Stimulated activated CD8-positive, alpha-beta memory T cell treated with anti-CD3 and anti-CD28 coated beads, Interleukin-15, amount 100 ng/mL, for 4 hours (primary cell): ENCODE data around the gene GOLGA6A.
A peak's percentile ranks its signal among the peaks of the same experiment; 100 is the strongest.
"Not testable (repeated sequence)": the region's sequence is repeated elsewhere in the genome, so short reads cannot be mapped to it uniquely, and the experiment has no call there.

ENCODE experiments used
- DNase-seq, 2 donors: peaks; one replicate each; pipeline ENCODE4 v3.0.0-alpha.2; 2020; ENCODE audit warnings: low read depth in 2 of 2

Gene GOLGA6A

DNA sequence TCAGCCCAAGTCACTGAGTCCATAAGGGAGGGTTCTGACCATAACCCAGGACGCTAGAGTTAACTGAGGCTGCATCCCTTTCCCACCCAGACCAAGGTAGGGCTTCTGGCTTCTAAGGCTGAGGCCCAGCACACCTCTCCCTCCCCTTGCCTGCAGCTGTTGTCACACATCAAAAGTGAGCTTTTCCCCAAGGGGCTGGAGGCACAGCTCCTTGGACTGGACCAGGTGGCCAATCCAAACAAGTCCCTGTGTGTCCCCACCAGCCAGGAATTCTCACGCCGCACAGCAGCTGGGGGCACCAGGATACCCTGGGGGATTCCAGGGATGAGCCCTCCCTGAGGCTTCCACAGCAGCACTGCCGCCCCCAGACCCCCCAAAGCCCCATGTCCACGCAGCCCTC is 25.8 kb upstream of the GOLGA6A start:
- no peak for DNase-seq

DNA sequence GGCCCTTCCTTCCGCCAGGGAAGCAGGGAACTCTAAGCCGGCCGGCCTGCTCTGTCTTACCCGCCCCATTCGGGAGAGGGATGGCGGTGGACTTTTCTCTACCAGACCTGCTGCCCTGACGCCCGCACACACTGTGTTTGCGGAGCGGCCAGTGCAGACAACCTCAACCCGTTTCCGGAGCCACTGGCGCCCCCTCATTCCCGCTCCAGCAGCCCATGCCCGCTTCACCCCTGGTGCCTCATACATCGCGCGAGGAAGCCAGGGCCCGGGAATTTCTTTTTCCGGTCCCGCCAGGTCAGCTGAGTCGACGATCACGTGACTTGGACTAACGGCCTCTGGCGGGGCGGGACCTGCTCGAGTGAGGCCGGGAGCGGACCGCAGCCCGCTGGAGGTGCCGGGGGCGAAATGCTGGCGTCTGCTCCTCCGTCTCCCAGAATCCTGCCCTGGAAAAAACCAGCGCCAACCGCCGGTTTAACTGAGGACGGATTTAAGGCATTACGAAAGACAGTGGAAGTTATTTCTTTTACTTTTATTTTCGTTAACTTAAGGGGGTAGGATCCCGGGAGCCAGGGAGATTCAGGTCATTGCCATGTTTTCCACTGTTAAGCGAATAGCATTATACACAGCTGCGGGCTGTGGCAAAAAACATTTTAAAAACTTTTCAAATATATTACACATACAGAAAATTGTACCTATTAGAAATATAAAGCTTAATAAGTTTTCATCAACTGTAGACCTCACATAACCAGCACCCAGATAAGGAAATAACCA is 17.8 kb upstream of the GOLGA6A start:
- DNase-seq, result peak; percentile 34 to 49

DNA sequence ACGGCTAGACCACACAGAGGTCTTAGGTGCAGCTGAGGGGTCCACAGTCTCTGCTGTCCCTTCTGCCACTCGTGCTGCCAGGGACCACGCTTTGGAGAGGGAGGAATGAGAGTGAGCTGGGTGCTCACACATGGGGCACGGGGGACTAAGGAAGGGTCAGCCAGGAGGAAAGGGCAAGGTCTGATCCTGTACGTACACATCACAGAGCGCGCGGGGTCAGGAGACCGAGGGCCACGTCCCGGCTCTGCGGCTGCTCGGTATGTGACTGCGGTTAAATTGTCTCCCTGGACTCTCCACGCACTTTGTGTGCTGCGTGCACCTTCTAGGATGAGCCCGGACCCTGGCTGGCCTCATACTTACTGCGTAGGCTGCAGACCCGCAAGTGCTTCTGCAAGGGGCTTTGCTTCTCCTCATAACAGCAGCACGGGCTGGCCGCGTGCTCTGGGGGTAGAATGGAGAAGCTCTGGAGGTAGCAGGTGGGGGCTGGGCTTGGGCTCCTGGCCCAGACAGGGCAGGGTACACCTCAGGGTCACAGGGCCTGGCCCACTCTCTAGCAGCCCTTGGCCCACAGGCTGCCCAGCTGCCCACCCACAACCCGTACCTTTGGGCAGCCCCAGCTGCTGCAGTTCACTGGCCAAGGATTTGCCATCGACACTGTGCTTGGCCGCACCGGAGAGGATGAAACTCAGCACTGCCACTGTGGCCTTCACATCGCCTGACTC is 14.6 kb upstream of the GOLGA6A start:
- DNase-seq, result not testable (repeated sequence)

DNA sequence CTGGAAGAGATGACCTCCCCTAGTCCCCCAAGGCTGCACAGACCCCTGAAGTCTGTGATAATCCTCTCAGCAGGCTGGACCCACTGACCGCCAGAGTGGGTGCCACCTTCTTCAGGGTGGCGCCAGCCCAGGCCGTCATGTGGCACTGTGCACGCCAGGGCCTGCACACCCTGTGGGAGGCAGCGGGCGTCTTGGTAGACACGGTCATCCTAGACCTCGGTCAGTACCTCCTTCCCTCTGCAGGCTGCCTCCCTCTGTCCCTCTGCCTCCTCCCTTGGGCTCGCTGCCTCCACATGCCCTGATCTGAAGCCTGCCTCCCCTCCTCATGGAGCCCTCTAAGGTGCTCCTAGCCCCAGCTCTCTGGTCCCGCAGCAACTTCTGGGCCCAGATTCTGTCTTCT is 13.3 kb upstream of the GOLGA6A start:
- DNase-seq, result not testable (repeated sequence)

DNA sequence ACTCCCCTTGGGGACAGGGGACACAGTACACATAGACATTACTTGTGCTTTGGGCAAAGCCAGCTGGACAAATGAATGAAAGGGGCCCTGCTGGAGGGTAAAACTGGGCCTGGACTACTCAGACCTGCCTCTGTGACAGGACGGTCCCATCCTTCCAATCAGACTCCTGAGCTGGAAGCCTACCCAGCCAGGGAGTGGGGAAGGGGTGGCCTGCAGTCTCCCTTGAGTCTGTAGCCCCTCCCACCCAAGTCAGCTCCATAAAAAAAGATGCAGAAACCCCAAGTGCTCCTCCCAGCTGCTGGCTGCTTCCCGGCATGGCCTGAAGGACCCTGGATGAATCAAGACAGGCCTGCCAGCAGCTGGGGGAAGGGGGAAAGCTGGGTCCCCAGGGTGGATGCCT is 12.2 kb upstream of the GOLGA6A start:
- not testable (repeated sequence) for DNase-seq

DNA sequence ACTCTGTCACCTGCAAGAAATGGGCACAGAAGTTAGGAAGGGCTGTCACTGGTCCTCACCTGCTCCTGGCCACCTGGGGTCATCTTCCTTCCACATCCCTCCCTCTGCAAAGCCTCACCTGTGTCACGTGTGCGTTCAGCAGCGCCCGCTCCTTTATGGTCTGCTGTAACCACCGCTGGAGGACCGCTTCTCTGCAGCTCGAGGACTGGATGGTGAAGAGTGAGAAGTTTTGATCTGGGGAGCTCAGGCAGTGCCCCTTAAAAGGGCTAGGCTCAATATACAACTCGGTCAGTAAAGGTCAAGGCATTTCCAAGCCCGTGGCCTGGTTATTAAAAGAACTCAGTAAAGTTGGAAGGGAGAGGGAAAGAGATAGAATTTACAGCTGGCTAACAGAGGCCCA is 6.6 kb downstream of the GOLGA6A start:
- not testable (repeated sequence) for DNase-seq

DNA sequence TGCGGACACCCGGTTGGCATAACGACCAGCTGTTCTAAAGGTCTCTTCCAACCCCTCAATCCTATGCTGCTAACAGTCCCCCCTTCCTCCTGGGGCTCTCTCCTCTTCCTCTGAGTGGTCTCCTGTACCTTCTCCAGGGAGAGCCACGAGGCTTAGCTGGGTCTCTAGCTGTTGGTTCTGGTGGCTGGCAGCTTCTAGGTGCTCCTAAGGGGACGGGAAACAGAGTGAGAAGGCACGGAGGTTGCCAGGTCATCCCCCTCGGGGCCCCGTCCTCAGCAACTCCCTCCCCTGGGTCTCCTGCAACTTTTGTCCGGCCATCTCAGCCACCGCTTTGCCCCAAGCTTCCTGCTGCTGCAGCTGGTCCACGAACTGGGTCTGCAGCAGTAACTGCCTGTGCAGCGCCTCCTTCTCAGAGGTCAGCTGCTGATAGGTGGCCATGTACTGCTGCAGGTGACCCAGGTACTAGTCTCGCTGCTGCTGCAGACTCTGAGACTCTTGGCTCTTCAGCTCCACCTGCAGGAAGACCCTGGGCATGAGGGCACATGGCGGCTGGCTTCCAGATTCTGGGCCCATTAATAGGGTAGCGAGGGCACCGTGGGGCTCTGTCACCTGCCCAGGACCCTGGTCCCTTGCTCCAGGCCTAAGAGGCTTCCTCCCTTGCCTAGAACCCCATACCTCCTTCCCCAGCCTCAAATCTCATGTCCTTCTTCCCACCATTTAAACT is 9.6 kb downstream of the GOLGA6A start:
- DNase-seq, result not testable (repeated sequence)

DNA sequence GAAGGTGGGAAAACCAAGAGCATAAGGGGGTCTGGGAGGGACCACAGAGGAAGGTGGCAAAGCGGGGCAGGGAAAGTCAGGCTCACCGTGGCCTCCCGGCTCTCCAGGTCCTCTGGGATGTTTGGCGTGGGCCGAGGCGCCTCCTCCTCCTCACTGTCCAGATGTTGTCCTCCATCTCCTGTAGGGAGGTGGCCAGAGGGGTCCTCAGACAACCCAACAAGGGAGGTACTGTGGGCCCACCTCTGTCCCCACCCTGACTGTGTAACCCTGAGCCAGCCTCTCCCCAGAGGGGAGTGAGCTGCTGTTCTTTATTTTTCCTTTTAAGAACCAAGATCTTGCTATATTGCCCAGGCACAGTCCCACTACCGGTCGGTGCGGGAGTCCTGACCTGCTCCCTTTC is 10.2 kb downstream of the GOLGA6A start:
- DNase-seq, result not testable (repeated sequence)

DNA sequence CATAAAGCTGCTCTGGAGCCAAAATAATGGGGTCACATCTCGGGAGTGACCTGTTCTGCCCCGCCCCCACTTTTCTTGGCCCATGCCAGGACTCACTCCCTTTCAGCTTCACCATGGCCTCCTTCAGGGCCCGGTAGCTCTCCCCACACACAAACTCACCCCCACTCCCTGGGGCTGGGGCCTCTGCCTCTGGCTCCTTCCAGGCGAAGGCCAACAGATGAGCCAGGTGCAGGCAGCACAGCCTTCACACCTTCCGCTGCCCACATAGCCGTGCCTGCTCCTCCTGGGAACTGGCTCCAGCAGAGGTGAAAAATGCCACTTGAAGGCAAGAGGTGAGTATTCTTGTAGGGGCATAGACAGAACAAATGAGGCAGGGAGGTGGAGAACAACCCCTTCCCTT is 10.7 kb downstream of the GOLGA6A start:
- not testable (repeated sequence) for DNase-seq

DNA sequence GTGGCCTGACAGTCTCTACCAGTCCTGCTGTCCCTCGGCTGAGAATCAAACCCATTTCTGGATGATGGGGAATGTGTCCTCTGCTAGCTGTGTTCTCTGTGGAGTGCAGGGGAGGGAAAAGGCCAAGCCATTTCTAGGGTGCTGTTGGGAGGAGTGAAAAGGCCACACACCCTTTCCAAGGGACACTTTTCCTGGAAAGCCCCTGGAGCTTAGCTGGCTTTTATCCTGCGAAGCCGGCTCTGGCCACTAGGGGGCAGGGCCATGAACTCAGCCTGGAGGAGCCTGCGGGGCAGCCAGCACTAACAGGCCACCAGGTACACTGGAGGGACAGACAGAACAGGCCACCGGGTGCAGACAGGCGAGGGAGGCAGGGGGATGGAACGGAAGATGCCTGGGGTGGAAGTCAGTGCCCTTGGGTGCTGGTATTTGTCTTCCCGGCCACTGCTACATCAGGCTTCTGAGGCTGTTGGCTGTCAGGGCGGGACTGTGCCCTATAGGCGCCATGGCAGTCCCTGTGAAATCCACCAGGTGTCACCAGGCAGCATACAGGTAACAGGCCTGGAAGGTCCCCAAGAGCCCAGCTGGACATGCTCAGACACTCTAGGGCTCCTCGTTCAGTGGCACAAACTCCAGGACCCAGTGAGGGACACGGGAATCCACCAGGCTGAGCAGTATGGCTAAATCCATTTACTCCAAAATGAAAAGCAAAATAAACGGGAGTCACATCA is 16.5 kb downstream of the GOLGA6A start:
- peak; percentile 16 to 20 for DNase-seq

DNA sequence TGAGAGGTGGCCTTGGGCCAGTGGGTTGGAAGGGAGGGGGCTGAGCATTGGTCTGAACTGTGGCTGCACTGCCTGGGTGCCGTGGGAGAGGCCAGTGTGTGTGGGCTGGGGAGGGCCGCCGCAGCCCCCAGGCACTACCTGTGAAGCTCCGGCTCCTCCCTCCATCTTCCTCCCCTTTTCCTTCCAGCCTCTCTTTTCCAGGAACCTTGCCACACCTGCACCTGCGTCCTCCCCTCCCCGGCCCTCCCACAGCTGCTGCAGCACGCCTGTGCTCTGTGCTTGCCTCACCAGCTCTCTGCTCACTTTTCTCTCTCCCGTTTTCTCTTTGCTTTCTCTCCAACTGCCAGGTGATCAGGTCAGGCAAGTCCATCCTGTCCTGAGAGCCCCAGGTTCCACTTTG is 17.5 kb downstream of the GOLGA6A start:
- DNase-seq, result not testable (repeated sequence)

DNA sequence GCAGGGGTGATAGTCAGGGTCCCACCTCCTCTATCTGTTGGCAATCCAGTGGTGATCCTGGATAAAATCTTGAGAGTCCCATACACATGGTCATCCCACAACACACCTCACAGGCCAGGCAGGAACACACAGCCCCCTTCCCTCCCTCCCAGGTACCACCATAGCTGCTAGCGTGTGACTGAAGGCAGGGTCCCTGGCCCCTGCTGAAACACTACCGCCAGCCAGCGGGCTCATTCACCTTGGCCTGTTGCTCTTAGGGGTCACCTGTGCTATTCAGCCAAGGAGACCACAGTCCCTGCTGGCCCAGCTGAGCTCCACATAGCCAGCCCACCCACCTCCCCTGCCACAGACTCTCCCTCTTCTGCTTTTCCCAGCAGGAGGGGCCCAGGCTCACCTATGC is 18.2 kb downstream of the GOLGA6A start:
- DNase-seq, result not testable (repeated sequence)

DNA sequence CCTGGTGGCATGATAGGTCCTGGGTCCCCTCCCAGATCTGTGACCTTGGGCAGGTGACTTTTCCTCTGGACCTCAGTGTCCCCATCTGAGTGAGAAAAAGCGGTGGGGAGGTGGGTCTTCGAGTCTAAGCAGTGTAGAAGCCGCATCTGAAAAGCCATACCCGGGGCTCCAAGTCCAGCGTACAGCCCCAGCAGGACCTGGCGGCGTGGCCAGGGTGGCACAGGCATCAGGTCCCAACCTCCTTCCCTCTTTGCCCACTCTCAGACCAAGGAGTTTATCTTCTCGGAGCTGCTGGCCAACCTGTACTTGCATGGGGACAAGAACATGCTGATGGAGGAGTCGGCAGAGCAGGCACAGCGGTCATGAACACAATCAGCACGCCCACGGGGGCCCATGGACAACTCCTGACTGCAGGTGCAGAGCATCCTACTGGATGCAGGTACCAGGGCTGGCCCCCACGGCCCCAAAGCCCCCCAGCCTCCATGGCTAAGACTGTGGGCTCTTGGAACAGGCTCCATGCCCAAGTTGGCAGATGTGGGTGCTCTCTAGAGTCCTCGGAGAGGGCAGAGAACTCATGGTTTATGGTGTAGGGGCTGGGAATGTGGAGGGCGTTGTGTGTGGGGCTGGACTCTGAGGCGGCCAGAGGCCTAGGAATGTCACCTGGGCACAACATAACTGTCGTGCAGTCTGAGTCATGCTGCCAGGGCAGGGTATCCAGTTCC is 18.8 kb downstream of the GOLGA6A start:
- DNase-seq, result not testable (repeated sequence)

DNA sequence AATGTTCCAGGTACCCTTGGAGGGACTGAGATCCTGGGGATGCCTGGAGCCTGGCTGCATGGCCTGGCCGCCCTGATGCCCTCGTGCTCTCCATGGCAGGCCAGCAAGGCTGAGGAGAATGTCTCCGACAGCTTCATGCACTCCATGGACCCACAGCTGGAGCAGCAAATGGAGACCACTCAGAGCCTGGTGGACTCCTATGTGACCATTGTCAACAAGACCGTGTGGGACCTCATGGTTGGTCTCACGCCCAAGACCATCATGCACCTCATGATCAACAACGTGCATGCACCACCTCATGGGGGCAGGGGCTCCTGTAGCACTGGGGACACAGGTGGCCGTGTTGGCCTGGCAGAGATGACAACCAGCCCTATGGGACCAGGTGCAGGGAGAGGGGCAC is 19.7 kb downstream of the GOLGA6A start:
- DNase-seq, result no peak

DNA sequence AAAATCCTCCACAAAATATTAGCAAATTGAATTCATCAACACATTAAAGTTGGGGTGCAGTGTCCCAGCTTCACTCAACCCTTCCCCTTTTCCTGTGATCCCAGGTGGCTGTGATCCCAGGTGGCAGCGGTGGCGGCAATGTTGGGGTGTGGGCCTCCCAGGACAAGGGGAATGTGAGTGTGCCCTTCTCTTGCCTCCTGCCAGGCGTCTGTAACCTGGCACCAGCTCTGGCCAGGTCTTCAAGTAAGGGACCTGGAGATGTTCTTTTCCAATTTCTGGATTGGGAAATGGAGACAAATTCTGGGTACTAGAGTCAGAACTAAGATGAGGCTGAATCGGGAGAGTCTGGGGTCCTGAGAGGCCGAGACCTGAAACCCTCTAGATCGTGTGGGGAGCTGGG is 20.1 kb downstream of the GOLGA6A start:
- DNase-seq, result no peak

DNA sequence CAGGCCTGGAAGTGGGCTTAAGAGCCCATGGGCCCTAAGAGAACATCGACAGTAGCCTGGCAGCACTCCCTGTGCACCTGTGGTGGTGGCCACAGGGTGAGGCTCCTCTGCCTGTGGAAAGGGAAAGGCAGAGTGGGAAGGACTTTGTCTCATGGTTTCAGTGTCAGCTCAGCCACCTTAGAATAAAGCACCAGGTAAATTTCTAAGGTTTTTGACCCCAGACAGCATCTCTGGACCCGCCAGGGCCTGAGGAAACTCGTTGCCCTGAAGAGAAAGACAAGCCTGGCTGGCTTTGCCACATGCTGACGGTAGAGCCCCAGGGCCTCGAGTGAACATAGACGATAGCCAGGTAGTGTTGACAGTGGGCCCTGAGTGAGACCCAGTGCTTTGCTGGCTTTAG is 22.1 kb downstream of the GOLGA6A start:
- DNase-seq, result no peak

DNA sequence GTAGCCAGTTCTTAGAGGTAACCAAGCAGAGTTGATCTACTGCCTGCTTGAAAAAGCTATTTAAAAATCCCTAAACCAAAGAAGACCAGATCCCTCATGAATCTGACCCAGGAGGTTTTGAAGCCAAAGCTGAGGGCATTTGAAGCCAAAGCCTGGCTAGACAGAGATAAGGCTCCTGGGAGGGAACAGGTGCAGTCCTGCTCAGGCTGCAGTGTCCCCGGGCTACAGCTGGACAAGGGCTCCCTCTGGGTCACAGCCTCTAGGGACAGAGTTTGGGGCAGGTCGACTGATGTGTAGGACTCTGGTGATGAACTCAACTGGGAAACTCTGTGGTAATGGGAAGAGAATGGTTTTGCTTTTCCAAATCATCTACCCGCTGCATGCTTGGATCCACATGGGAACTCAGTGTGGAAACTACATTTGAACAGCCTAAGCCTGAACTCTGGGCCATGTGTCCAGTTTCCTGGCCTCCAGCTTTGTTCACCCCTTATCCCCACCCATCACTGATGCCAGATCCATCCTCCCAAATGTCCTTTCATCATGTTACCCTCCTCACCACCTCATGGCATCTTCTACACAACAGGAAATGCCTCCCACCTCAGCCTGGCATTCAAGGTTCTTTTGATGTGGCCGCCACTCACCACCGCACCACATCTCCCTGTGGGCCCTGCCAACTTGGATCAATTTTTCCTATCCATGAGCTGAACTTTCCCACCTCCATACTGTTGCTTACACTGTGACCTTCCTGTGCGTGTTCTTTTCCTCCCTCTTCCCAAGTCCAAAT is 23.1 kb downstream of the GOLGA6A start:
- DNase-seq, result not testable (repeated sequence)

DNA sequence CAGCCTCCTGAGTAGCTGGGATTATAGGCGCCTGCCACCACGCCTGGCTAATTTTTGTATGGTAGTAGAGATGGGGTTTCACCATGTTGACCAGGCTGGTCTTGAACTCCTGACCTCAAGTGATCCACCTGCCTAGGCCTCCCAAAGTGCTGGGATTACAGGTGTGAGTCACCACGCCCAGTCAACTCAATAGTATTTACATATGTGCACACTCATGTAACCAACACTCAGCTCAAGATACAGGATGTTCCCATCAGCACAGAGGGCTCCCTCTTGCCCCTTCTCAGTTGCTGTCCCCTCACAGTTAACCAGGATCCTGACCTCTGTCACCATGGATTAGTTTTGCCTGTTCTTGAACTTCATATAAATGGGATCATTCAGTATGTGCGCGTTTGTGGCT is 26.0 kb downstream of the GOLGA6A start:
- not testable (repeated sequence) for DNase-seq

DNA sequence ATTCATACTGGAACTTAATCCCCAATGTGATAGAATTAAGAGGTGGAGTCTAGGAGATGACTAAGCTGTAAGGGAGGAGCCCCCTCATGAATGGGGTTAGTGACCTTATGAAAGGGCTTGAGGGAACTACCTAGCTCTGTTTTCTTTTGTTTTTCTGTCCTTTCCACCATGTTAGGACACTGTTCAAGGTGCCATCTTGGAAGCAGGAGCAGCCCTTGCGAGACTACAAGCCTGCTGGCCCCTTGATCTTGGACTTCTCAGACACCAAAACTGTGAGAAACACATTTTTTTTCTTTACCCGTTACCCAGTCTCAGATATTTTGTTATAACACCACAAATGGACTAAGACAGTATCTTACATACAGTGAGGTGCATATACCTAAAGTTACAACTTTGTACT is 26.5 kb downstream of the GOLGA6A start:
- no peak for DNase-seq

DNA sequence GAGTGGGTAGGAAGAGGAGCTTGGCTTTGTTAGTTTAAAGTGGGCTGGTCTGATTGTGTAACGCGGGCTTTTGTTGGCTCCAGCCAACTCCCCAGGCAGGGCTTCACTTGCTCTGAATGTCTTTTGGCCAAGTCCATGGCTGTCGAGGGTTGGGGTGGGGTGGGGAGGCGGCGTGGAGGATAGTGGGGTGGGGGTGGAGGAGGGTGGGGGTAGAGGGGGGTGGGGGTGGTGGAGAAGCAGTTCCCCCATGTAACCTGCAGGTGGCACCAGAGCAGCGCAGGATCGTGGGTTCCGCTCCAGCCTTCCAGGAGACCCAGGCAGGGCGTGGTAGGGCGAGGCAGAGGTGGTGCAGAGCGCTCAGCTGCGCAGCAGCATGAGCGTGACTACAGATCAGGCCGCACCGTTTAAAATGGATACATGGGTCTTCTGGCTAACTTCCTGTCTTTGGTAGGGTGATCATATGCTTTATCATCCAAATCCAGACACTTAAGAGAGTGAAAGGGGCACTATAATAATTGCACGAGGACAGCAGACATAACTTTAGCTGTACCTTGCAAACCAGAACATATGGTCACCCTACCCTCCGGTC is 28.3 kb downstream of the GOLGA6A start:
- DNase-seq, result peak; percentile 17 to 39
